Amniotic epithelial cell (primary cell): ENCODE results near the gene CCDC158.

Source experiments
- DNase-seq: peaks from one replicate; pipeline ENCODE4 v3.0.0-alpha.2; 2010; ENCODE audit warnings: low read depth

The CCDC158 gene

DNA sequence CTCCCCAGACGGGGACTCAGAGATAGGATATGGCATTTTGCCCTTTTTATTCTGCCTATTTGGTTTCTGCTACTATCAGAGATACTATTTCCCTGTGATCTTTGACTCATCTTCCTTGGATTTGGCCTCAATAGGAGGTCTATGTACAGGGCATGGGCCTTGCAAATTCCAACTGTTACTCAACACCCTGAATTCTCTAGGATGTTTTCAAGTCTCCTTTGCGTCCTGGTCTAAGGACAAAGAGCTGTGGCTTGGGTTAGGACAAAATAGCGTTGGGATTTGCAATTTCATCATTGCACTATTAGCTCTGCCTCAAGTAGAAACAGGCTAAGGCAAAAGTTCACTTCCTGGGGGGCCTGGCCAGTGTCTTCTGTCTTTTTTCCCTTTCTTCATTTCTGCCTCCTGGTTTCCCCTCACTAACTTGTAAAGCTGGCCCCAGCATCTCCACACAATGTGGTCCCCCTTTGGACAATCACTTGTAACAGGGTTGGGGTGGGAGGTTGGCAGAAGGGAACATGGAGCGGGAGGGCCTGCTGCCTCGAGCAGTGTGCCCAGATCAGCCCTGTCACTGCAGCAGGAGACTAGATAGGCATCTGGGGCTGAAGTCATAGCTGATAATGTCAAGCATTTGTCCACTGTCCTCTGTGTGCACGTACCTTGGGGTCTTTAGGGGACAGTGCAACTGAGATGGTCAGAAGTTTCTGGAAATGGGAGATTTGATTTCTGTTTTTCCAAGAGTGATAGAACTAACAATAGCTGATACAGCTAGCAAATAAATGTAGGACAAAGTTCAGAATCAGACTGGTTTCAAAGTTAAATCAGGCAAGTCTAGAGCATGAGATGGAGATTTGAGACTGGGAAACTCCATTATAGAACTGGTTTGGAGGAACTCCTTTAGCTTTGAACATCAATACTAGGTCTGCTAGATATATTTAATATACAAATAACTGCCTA lies 140.2 kb downstream of the CCDC158 start:
- DNase-seq, result peak; percentile 23

DNA sequence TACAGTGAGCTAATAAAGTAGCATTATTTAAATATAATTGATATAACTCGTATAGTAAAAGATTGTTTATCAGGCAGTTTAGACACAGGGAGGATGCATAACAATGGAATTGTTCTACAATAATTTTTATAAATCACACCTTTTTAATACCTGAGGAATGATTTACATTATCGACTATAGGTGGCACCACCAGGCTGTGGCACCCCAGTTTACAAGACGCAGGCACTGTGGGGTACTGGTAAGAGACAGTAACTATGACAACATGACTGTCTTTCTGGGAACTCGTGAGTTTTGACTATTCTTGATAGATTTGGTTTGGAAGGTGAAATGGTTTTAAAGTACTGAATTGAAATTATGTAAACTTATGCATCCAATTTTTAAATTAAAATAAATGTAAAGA lies 141.5 kb downstream of the CCDC158 start:
- no peak for DNase-seq

DNA sequence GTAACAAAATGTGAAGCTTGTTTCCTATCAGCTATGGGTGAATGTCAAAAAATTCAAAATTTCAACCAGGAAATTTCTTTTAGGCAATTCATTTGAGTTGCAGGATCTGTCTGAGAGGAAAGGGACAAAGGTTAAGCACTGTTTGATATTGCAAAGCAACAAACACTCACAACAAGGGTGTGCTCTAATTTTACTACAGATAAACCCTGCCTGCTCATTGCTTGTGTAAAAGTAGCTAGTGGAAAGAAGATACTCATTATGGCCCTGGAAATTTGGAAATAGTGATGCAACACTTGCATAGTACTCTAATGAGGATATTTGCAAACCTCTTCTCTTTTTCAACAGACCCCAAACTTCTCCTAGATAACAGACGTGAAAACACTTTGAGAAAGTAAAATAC lies 142.4 kb downstream of the CCDC158 start:
- no peak for DNase-seq

DNA sequence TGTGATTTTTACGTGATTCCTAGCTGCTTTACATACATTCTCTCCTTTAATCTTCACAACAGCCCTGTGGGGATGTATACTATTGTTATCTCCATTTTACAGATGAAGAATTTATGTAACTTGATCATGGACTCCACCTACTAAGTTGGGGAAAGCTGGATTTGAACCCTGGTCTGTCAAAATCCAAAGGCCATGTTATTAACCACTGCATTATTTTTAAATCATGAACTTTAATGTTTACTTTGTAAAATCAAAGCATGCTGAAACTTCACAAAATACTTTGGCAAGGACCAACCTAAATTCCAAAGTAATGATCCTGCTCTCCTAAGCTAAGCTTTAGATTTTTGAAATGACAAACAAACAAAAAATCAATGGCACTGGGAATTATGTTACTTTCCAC lies 143.3 kb downstream of the CCDC158 start:
- no peak for DNase-seq

DNA sequence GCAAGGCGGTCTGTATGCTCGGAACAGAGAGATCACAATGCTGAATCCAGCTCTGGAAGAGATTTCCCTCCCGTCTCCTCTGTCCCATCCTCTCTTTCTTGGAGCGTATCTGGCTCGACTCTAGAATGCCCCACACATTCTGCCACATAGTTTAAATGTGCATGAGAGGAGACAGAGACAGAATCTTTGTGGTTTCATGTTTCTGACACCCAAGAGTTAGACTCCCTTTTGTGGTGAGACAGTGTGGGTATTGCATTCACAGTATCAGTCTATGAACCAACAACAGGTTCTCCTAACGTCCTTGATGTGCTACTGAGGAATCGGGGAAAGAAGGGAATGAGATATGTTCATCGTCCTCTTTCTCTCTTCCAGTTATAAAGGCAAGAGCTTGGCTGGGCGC lies 144.1 kb downstream of the CCDC158 start:
- no peak for DNase-seq

DNA sequence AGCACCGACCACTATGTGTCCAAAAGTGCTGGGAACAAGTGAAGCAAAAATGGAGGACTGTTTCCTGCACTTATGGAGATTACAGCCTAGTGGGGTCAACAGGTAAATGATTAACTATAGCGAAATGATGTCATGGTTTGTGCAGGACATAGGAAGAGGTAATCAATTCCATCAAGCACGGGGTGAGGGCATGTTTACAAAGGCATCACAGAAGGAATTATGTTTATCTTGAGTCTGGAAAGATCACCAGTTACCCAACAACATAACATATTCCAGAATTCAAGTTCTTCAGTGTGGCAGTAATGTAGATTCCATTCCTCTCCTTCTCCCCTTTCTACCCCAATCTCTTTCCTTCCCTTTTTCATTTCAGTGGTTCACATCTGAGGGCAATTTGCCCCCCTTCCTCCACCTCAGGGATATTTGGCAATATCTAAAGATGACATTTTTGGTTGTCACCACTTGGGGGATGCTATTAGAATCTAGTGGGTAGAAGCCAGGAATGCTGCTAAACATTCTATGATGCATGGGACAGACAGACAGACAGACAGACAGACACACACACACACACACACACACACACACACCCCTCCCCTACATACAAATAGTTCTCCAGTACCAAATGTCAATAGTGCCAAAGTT lies 145.3 kb downstream of the CCDC158 start:
- DNase-seq, result no peak

DNA sequence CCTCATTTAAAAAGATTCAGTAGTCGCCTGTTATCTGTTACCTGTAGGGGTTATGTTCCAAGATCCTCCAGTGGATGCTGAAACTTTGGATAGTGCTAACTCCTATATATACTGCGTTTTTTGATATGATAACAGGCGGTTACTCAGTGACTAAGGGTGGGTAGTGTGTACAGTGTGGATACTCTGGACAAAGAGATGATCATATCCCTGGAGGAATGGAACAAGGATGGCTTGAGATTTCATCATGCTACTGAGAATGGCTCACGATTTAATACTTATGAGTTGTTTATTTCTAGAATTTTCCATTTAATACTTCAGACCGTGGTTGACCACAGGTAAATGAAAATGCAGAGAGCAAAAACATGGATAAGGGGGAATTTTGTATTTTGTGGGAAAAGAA lies 147.9 kb downstream of the CCDC158 start:
- DNase-seq, result no peak

DNA sequence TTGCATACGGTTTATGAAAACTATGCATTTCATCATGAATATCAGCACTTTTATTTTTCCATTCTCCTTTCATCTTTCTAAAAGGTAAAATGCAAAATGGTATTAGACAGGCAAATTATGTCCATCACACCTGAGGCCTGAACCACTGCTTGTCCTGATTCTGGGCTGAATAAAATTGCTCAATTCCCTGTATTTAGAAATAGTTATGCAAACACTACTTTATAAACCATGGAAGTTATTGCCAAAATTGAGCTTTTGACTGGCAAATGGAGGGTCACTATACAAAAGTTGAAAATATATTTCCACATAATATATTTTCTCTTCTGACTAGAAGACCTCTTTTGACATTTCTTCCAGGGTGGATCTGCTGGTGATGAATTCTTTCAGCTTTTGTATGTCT lies 148.4 kb downstream of the CCDC158 start:
- no peak for DNase-seq

DNA sequence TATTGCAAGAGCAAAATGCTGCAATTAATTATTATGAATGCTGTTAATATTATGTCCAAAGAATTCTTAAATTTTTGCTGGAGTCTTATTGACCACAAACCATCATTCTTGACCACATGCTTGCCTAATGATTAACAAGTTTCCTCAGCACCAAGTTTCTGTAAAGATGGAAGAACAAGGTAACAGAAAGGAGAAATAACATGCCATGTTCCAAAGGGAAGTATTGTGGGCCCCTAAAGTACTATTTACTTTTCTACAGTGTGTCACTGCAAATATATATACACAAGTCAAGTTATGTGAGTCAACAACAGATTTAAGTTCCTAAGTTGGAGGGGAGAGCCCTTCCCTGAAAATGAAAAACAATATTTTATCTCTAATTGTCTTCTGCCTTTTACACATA lies 148.9 kb downstream of the CCDC158 start:
- no peak for DNase-seq

DNA sequence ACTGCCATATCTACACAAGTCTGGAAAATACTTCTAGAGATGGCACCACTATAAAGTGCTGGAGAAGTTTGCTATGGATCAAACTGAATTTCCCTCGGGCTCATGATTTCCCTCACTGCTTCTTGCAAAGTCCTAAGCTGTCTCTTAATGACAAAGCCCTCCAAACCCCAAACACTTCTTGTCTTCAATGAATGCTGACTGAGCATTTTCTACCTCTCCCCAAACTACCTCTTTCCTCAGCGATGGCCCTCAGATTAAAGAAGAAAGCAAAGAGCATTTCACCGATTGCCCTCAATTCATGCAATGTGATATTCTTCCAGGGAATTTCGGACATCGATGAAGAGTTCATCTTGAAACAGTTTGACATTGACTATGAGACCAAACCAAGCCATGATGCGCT lies 149.7 kb downstream of the CCDC158 start:
- DNase-seq, result no peak

DNA sequence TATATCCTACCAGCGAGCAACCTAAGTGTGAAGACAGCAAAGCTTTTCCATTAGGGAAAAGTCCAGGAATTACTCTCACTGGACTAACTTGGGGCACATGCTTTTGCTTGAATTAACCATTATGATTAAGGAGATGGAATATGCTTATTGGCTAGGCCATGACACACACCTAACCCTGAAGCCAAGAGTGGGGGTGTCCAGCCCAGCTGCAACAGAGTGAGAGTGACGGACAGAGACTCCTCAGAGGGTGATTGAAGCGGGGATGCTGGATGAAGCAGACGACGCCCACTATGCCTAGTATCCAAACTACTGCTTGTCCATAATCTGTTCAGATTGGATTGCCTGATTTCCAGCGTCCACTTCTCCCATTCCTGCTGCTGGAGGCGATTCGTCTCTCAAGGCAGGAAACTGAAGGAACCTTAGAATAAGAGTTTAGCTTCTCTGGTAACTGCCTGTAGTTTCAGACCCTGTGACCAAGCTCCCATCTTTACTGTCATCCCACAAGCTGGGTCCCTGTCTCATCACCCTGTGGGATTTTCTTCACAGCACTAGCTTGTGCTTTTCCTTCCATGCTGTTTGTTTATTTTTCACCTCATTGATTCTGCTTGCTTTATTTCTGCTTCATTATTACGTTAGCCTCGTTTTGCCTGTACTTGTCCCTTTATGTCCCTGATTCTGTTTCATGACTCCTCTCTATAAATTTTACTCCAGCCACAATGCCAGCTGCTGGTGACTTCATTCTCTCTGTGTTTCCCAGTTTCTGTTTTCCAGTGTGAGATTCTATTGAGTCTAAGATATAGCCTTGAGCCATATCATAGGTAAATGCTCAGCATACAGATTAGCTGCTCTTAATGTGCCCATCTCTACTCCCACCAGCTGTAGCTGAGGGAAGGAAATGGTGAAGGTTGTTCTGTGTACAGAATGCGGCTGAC lies 150.4 kb downstream of the CCDC158 start:
- no peak for DNase-seq

DNA sequence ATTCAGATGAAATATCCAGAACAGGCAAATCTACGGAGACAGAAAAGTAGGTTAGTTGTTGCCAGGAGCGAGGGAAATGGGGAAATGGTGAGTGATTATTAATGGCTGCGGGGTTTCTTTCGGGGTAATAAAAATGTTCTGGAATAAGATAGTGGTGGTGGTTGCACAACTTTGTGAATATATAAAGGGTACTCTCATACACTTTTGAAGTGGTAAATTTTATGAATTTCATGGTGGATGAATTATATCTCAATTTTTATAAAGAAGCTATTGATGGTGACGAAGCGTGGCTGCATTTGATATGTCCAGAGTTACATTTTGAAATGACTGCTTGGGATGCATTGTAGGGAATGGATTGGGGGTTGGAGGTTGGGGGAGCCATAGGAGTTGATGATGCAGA lies 153.1 kb downstream of the CCDC158 start:
- no peak for DNase-seq

DNA sequence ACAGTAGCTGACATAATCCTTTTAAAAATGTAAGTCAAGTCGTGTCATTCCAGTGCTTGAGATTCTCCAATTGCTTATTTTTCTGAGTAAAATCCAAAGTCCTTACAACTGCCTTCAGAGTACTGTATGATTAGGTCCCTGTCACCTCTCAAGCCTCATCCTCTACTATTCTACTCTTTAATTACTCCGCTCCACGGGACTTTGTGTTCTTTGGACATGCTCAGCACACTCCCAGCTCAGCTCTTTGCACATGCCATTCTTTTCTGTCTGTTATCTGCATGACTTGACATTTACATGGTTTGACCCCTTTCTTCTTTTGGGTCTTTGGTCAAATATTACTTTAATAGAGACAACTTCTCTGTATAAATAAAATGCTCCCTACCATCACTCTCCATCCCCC lies 154.3 kb downstream of the CCDC158 start:
- no peak for DNase-seq

DNA sequence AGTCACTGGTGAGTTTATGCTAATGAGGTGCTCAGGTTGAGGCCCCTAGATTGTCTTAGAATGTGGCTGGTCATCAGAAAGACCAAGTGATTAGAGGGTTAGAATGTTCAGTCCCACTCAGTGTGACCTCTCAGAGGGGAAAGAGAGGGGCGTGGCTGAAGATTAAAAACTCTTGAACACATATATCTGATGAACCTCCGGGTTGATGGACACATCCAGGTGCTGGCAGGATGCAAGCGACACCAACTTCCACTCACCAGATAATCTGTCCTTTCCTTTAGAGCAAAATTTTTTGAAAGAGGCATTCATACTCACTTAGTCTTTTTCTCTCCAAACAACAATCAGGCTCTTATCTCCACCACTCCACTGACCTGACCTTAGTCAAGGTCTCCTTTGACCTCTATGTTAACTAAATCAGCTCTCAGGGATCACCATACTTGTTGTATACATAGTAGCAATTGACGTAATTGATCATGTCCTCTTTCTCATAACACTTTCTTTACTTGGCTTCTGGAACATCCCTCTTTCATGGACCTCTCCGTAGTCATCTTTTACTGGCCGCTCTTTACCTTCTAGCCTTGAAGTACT lies 155.2 kb downstream of the CCDC158 start:
- DNase-seq, result no peak
